ENCODE measurements around the gene TBL3.

DNA sequence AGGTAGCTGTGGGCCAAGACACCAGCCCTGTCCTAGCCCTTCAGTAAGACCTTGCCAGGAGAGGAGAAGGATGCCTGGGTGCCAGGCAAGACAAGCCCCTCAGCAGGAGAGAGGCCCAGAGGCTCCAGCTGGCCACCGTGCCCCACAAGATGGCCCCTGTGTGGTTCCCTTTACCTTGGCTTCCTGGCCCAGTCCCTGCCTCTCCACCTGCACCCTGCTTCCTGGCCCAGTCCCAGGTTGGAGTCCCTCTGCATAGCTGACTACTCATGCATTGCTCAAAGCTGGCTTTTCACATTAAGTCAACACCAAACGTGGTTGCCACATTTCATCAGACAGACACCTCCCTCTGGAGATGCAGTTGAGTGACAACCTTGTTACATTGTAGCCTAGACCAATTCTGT is 21.9 kb downstream of the TBL3 start:
- TF ChIP-seq, protein P1, sequence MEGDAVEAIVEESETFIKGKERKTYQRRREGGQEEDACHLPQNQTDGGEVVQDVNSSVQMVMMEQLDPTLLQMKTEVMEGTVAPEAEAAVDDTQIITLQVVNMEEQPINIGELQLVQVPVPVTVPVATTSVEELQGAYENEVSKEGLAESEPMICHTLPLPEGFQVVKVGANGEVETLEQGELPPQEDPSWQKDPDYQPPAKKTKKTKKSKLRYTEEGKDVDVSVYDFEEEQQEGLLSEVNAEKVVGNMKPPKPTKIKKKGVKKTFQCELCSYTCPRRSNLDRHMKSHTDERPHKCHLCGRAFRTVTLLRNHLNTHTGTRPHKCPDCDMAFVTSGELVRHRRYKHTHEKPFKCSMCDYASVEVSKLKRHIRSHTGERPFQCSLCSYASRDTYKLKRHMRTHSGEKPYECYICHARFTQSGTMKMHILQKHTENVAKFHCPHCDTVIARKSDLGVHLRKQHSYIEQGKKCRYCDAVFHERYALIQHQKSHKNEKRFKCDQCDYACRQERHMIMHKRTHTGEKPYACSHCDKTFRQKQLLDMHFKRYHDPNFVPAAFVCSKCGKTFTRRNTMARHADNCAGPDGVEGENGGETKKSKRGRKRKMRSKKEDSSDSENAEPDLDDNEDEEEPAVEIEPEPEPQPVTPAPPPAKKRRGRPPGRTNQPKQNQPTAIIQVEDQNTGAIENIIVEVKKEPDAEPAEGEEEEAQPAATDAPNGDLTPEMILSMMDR (IDR thresholded peaks at IDR 0.05): no peak
- TF ChIP-seq POLR2A (IDR thresholded peaks at IDR 0.05): no peak
